SKM-1 treated with dmso at 0.1 percent for 144 hours (cell line): Measurements from ENCODE around the gene RAB6A.
A peak's percentile ranks its signal among the peaks of the same experiment; 100 is the strongest.

ENCODE experiments used
- DNase-seq: peaks from one replicate; lab custom pipeline; 2025; ENCODE audit not compliant: unreplicated experiment; lab: John Stamatoyannopoulos, UW

The RAB6A gene

GRCh38 chr11:73656985-73657384 lies 103.9 kb downstream of the RAB6A start:
- no peak for DNase-seq

GRCh38 chr11:73655686-73656085 lies 105.2 kb downstream of the RAB6A start:
- DNase-seq = no peak

GRCh38 chr11:73654482-73655021 lies 106.3 kb downstream of the RAB6A start:
- DNase-seq = no peak

- DNase-seq = no peak
Observed at GRCh38 chr11:73653996-73654395, 106.9 kb downstream of the RAB6A start.

GRCh38 chr11:73652856-73653559 lies 107.9 kb downstream of the RAB6A start:
- DNase-seq = no peak

GRCh38 chr11:73652046-73652730 lies 108.7 kb downstream of the RAB6A start:
- DNase-seq = no peak

GRCh38 chr11:73651661-73652045 lies 109.2 kb downstream of the RAB6A start:
- no peak for DNase-seq

- DNase-seq = no peak
Observed at GRCh38 chr11:73651252-73651651, 109.6 kb downstream of the RAB6A start.

DNA sequence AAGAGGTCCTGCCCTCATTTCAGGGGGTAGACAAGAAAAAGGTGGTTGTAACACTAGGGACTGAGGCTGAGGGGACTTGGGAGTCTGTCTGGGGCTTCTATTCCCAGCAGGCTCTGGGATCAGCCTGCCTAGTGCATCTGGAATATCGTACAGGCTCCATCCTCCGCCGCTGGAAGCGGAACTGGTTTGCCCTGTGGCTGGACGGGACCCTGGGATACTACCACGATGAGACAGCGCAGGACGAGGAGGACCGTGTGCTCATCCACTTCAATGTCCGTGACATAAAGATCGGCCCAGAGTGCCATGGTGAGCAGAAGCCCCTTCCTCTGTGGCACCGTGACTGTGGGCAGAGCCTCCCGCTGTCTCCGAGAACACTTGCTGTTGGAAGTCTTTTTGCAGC lies 110.5 kb downstream of the RAB6A start:
- DNase-seq = no peak

- no peak for DNase-seq
Observed at GRCh38 chr11:73649206-73649605, 111.7 kb downstream of the RAB6A start.

GRCh38 chr11:73648571-73649046 lies 112.3 kb downstream of the RAB6A start:
- no peak for DNase-seq

DNA sequence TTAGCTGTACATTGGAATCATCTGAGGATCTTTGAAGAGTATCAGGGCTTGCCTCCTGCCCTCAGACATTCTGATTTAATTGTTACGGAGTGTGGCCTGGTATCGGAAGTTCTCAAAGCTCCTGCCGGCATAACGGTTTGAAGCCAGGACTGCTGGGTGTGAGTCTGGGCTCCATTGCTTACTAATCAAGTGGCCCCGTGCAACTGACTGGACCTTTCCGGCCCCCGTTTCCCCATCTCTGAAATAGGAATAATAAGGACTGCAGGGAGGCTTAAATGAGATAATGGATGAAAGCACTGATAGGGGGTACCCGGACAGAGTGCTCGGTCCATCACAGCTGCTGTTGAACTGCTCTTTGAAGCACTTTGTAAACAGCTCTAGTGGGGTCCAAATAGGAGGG lies 112.8 kb downstream of the RAB6A start:
- no peak for DNase-seq

DNA sequence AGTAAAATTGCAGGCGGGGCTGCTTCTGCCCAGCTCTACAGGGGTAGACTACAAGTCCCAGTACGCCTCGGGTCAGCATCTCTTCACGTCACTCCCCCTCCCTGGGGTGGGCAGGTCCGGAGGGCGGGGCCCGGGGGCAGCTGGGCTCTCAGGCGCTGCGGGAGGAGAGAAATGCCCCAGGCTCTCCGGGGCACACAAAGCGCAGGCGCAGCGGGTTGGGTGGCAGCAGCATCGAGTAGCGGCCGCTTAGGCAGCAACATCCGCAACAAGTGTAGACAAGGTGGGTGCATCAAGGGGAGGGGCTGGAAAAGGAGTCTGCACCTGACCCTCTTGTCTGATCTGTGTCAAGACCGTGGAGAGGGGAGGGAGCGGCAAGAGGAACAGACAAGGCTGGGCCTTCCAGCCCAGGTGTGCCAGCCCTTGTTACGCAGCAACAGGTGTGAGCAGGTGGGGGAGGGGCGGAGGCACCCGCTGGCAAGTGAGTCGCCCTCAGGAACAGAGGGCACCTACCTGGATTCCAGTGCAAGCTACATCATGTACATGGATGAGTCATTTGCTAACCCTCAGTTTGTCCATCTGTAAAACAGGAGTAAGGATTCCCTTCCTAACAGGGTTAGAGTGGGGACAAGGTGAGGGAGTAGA lies 113.3 kb downstream of the RAB6A start:
- DNase-seq = no peak

GRCh38 chr11:73645972-73646631 lies 114.8 kb downstream of the RAB6A start, which contains the start of gene PLEKHB1:
Gene PLEKHB1, plus strand, starts transcription at chr11:73646581. Its CDS starts 28 bp downstream, at chr11:73646609.
- DNase-seq = no peak

GRCh38 chr11:73645121-73645969 lies 115.5 kb downstream of the RAB6A start:
- peak; percentile 25 for DNase-seq

- no peak for DNase-seq
Observed at GRCh38 chr11:73641668-73642067, 119.2 kb downstream of the RAB6A start.

DNA sequence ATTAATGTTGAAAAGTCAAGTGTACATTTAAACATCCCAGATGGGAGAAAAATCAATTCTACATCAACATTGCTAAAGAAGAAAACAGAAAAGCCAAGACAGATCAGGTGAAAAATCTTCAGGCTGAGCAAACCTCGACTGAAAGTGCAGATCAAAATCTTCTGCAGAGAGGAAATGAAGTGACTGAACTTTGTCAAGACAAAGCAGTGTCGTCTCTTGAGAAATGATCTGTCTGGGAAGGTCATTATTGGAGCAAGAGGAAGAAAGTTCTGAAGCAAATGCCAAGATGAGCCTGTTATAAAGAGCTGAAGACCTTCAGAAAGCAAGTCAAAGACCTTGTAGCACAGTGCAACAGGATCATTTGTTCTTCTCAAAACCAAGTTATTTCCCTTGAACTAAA lies 120.3 kb downstream of the RAB6A start:
- no peak for DNase-seq

DNA sequence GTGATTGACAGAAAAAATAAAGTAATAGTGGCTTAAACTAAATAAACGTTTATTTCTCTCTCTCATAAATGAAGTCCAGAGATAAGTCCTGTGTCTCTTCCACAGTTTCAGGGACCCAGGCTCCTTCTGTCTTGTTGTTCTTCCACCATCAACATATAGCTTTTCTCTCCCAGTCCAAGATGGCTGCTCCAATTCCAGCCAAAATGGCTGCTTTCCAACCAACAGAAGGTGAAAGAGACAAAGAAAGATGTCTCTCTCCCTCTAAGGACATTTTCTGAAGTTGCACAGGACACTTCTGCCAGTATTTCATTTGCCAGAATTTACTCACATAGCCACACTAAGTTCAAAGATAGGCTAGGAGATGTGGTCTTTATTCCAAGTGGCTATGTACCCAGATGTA lies 123.9 kb downstream of the RAB6A start:
- DNase-seq = no peak

GRCh38 chr11:73636249-73636648 lies 124.6 kb downstream of the RAB6A start:
- no peak for DNase-seq

GRCh38 chr11:73635721-73636120 lies 125.2 kb downstream of the RAB6A start:
- no peak for DNase-seq
